Suppressor macrophage (primary cell): Measurements from ENCODE around the gene FCMR.
A peak's percentile ranks its signal among the peaks of the same experiment; 100 is the strongest.
"Not testable (repeated sequence)": the region's sequence is repeated elsewhere in the genome, so short reads cannot be mapped to it uniquely, and the experiment has no call there.

Experiments
- DNase-seq, 4 experiments: peaks; one replicate each; pipeline ENCODE4 v3.0.0-alpha.2; 2020 to 2022

FCMR gene

GRCh38 chr1:206949641-206950040, 27.9 kb upstream of the FCMR start:
- peak in 1 of 4 experiments; percentile 11 for DNase-seq

- peak; percentile 70 to 85 (median 82) for DNase-seq
Observed at GRCh38 chr1:206949208-206949607, 27.5 kb upstream of the FCMR start.

- DNase-seq = peak; percentile 51 to 73 (median 63)
Observed at GRCh38 chr1:206947255-206947654, 25.5 kb upstream of the FCMR start.

DNA sequence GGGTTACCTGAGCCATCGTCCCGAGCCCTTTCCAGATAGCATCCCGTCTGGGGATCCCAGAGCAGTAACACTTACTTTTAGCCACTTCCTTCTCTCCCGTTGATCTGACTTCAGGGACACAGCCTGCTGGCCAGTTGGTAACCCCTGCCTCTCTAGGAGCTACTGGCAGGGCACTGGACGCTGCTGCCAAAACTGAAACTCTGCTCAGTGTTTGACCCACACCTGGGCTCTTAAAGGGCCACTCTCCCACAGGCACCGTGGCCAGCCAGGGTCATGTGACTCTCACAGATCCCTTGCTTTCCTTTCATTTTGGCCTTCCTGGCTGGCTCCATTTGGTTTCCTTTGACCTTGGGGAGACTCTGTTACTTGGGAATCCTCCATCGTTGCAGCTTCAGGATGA, 24.5 kb upstream of the FCMR start, which contains the start of gene PIGR:
Gene PIGR (minus strand): TSS at position 206 of the 400 bp plus-strand sequence. CDS start 5,935 bp downstream, outside the sequence.
- DNase-seq = no peak

GRCh38 chr1:206945779-206946178, 24.0 kb upstream of the FCMR start:
- DNase-seq = no peak

DNA sequence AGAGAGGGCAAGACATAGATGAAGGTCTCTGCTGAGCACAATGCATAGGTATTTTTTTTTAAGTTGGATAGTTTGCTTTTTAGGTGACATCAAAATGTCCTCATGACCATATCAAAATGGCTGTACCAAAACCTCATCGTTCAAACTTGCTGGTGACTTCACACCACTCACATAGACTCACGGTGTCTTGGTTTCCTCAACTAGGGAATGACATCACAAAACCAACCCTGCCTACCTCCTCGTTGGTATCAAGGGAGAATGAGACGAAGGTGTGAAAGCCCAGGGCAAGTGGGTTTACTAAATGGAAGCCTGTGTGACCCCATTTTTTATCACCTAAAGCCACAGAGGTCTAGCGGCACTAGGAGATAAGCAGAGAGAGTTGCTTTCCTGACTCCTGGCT, 23.0 kb upstream of the FCMR start:
- no peak for DNase-seq

DNA sequence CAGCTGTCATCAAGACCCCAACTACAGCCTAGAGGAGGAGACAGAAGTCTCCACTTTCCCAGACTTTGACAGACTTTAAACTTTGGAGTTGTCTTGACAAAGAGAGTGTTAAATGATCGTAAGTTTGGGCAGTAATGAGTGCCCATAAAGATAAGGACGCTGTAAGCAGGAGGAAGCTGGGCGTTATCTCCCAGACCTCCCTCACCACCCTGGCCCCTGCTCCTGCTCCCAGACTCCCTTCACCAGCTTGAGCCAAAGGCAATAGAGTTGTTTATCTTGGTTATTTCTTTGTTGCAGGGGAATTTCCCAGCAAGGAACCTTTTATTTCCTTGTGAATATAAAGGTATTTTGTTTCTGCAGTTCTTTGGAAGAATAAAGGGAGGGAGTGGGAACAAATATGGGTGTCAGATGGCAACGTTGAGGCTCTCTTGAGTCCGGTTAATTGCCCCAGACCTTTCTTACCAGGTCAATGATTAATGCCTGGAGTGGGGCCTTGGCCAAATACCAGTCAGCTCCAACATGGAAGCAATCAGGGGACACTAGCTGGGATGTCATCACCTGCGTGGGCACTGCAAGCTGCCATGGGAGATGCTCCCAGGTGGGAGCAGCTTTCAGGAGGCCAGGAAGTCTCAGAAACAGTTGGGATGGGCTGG, 20.2 kb upstream of the FCMR start:
- no peak for DNase-seq

GRCh38 chr1:206940588-206940936, 18.8 kb upstream of the FCMR start:
- DNase-seq = no peak

- DNase-seq = no peak
Observed at GRCh38 chr1:206939841-206940587, 18.3 kb upstream of the FCMR start.

DNA sequence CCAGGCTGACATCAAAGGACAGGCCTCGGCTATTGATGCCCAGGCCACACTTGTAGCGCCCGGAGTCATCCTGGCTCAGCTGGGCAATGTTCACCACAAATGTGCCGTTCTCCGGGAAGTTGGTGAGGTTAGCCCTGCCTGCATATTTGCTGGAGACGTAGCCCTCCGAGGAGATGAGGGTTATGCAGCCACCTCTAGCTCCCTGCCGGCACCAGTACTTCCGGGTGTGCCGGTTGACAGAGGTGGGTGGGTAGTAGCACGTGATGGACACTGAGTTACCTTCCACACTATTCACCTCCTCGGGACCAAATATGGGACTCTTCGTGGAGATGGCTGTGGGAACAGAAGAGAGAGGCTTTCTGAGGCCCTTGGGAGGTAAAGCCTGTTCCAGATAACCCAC, 17.4 kb upstream of the FCMR start:
- no peak for DNase-seq

- peak in 3 of 4 experiments; percentile 53 to 76 (median 66) for DNase-seq
Observed at GRCh38 chr1:206937425-206937824, 15.7 kb upstream of the FCMR start.

- DNase-seq = peak; percentile 81 to 90 (median 85)
Observed at GRCh38 chr1:206935491-206936067, 13.8 kb upstream of the FCMR start.

DNA sequence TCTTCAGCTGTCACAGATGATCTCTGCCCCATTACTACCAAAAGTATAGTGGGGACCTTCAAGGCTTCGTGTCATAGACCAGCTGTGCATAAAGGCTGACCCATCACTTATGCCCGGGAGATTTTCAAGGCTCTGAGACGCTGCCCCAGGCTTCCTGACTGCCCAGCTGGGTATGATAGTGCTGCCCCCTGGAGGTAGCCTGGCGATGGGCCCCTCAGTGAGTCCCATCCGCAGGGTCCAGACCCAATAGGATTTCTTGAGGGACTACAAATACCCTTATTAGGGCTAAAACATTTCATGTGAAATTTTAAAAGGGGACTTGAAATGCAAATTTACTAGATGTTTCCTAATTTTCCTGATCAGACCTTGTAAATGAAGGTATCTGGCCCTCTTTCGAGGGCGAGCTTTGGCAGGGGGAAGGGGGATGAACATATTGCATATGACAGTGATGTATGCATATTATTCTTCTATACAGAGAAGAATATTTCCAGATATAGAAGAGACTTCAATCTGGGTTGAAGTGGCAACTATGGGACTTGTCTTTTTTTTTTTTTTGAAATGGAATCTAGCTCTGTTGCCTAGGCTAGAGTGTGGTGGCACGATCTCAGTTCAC, 11.7 kb upstream of the FCMR start:
- peak; percentile 81 to 93 (median 88) for DNase-seq

GRCh38 chr1:206932177-206932576, 10.4 kb upstream of the FCMR start:
- peak; percentile 70 to 87 (median 82) for DNase-seq

GRCh38 chr1:206931709-206932108, 10.0 kb upstream of the FCMR start:
- no peak for DNase-seq

GRCh38 chr1:206930210-206930798, 8.6 kb upstream of the FCMR start:
- DNase-seq = peak; percentile 77 to 90 (median 83)

DNA sequence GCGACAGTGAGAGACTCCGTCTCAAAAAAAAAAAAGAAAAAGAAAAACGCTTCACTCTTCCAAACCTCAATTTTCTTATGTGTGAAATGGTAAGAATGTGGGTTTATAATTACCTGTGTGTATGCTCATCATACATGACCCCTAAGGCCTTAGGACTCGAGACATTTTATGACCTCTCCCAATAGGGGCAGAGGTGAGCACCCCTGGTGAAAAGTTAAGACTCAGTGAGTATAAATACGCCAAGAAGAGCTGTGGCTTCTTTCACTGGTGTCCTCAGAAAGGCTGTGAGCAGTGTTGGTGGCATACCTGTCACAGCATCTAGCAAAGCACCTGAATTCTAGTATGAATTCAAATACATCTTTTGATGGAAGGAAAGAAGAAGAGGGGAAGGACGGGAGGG, 7.8 kb upstream of the FCMR start:
- no peak for DNase-seq

- no peak for DNase-seq
Observed at GRCh38 chr1:206926286-206926685, 4.5 kb upstream of the FCMR start.

GRCh38 chr1:206925106-206925736, 3.5 kb upstream of the FCMR start:
- peak; percentile 90 to 96 (median 94) for DNase-seq

- peak in 3 of 4 experiments; percentile 56 to 71 (median 69) for DNase-seq
Observed at GRCh38 chr1:206924592-206925105, 2.9 kb upstream of the FCMR start.

DNA sequence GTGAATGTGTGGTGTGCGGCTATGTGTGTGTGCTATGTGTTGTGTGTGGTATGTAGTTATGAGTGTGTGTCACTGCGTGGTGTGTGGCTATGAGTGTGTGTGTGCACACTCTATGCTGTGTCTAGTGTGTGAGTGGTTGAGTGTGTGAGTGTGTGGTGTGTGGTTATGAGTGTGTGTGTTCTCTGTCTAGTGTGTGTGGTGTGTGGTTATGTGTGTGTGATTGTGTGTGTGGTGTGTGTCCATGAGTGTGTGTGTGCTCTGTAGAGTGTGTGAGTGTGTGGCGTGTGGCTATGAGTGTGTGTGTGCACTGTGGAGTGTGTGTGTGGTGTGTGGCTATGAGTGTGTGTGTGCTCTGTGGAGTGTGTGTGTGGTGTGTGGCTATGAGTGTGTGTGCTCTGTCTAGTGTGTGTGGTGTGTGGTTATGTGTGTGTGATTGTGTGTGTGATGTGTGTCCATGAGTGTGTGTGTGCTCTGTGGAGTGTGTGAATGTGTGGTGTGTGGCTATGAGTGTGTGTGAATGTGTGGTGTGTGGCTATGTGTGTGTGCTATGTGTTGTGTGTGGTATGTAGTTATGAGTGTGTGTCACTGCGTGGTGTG, 2.3 kb upstream of the FCMR start:
- DNase-seq = not testable (repeated sequence)
